Vagina (tissue), 2 donors: ENCODE measurements around the gene LEO1. TPM values are rescaled to one million over a fixed set of nuclear protein-coding genes. Genes with fewer than 3 reads are reported as not detected.

Source experiments
- DNase-seq, 2 donors: peaks; one replicate each; pipeline ENCODE4 v3.0.0-alpha.2; 2017; ENCODE audit errors: extremely low spot score in 2 of 2
- H3K27ac ChIP-seq: fragments of 200-600 bp; sonication (generic); one replicate; pipeline ENCODE4 v1.5.1; 2019
- H3K27me3 ChIP-seq: fragments of 200-600 bp; sonication (generic); one replicate; pipeline ENCODE4 v1.5.1; 2019
- H3K36me3 ChIP-seq, 2 donors: fragments of 200-600 bp; sonication (generic); one replicate each; pipeline ENCODE4 v1.5.1; 2017 to 2019
- H3K4me1 ChIP-seq: fragments of 200-600 bp; sonication (generic); one replicate; pipeline ENCODE4 v1.5.1; 2019
- H3K4me3 ChIP-seq, 2 donors: fragments of 200-600 bp; sonication (generic); 1 replicate in 1 of 2; 2 replicates in 1 of 2; pipeline ENCODE4 v1.5.1; 2016 to 2019
- H3K9me3 ChIP-seq: fragments of 200-600 bp; sonication (generic); one replicate; pipeline ENCODE4 v1.5.1; 2019
- POLR2A ChIP-seq, 2 donors: fragments of 450-650 bp; IDR thresholded peaks; one replicate each; pipeline ENCODE4 v1.6.1; 2017; ENCODE audit warnings: antibody characterized with exemption in 2 of 2, mild to moderate bottlenecking in 2 of 2, moderate library complexity in 2 of 2
- POLR2AphosphoS5 ChIP-seq, 2 donors: sonication (generic); formaldehyde crosslinking; IDR thresholded peaks; one replicate each; pipeline ENCODE4 v1.9.0; 2017; ENCODE audit warnings: antibody characterized with exemption in 2 of 2, mild to moderate bottlenecking in 2 of 2, low read depth in 1 of 2; ENCODE audit not compliant: insufficient read depth in 1 of 2
- intact Hi-C: fragments of 100-400 bp; cut with DNase I; formaldehyde crosslinking; loops from one replicate; pipeline ENCODE4 v1.15.1; 2023
- total RNA-seq: library from RNA; depleted of rRNA; stranded (reverse); fragments of >200 nt; gene quantifications from one replicate; pipeline ENCODE4 v1.2.3, GENCODE V29; 2016
- TF ChIP-seq, protein P1 (sequence below), 3 experiments: fragments of 450-650 bp in 2 of 3; fragments of 200-600 bp in 1 of 3; sonication (generic) in 1 of 3; IDR thresholded peaks; one replicate each; pipeline ENCODE4 v1.5.1; 2017 to 2019; ENCODE audit warnings: antibody characterized with exemption in 3 of 3, mild to moderate bottlenecking in 2 of 3, moderate library complexity in 2 of 3

The LEO1 gene
- total RNA-seq, 1 donor from 2014 or later = 21.9 TPM

DNA sequence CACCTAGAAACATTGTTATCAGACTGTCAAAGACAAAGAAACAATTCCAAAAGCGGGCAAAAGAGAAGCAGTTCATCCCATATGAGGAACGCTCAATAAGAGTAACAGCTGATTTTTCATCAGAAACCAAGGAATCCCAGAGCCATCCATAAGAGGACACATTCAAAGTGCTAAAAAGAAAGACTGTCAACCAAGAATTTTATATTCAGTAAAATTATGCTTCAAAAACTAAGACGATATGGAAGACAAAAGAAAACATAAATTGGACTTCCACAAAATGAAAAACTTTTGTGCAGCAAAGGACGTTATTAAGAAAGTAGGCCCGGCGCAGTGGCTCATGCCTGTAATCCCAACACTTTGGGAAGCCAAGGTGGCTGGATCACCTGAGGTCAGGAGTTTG is 4.0 kb downstream of the LEO1 start:
- Histone ChIP-seq H3K27ac (no peak overlapping the region), H3K4me1 (peaks cover 14% of the 10 kb centered on the region), H3K27me3 (no peaks in the 10 kb centered on the region), H3K4me3 (no peak overlapping the region), H3K36me3 (peaks cover 0 to 23% of the 10 kb centered on the region in 2 donors), H3K9me3 (peaks cover 14% of the 10 kb centered on the region)
- no peak for DNase-seq
- TF ChIP-seq POLR2AphosphoS5 (IDR thresholded peaks at IDR 0.05; ENCODE audit: insufficient read depth in 1 of 2, low read depth in 1 of 2) = no peak
- TF ChIP-seq POLR2A (IDR thresholded peaks at IDR 0.05) = no peak
- TF ChIP-seq, protein P1, sequence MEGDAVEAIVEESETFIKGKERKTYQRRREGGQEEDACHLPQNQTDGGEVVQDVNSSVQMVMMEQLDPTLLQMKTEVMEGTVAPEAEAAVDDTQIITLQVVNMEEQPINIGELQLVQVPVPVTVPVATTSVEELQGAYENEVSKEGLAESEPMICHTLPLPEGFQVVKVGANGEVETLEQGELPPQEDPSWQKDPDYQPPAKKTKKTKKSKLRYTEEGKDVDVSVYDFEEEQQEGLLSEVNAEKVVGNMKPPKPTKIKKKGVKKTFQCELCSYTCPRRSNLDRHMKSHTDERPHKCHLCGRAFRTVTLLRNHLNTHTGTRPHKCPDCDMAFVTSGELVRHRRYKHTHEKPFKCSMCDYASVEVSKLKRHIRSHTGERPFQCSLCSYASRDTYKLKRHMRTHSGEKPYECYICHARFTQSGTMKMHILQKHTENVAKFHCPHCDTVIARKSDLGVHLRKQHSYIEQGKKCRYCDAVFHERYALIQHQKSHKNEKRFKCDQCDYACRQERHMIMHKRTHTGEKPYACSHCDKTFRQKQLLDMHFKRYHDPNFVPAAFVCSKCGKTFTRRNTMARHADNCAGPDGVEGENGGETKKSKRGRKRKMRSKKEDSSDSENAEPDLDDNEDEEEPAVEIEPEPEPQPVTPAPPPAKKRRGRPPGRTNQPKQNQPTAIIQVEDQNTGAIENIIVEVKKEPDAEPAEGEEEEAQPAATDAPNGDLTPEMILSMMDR (IDR thresholded peaks at IDR 0.05) = no peak
- intact Hi-C loops = no loop called here

DNA sequence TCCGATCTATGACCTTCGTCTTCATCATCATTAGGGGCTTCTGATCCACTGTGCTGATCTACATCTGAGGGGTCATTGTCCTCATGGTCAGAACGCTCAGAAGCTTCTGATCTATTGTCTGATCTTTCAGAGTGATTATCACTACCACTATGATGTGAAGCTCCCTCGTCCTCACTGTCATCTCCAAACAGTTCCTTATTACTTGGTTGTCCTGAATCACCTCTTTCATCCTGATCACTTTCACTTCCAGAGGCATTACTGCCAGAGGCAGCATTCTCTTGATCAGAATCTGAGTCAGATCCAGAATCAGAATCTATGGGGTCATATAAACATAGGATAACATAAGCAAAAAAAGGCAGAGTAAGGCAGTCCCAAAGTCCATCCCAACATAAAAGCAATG is 5.4 kb downstream of the LEO1 start:
- H3K9me3 ChIP-seq = peaks cover 14% of the 10 kb centered on the region
- no peak for TF ChIP-seq POLR2AphosphoS5 (IDR thresholded peaks at IDR 0.05; ENCODE audit: insufficient read depth in 1 of 2, low read depth in 1 of 2)
- TF ChIP-seq, protein P1 (IDR thresholded peaks at IDR 0.05) = no peak
- no peak for TF ChIP-seq POLR2A (IDR thresholded peaks at IDR 0.05)
- intact Hi-C loops = no loop called here
- peaks cover 0 to 36% of the 10 kb centered on the region in 2 donors for H3K36me3 ChIP-seq
- no peak overlapping the region for H3K4me3 ChIP-seq
- H3K4me1 ChIP-seq = peaks cover 14% of the 10 kb centered on the region
- no peaks in the 10 kb centered on the region for H3K27me3 ChIP-seq
- no peak overlapping the region for H3K27ac ChIP-seq
- no peak for DNase-seq

DNA sequence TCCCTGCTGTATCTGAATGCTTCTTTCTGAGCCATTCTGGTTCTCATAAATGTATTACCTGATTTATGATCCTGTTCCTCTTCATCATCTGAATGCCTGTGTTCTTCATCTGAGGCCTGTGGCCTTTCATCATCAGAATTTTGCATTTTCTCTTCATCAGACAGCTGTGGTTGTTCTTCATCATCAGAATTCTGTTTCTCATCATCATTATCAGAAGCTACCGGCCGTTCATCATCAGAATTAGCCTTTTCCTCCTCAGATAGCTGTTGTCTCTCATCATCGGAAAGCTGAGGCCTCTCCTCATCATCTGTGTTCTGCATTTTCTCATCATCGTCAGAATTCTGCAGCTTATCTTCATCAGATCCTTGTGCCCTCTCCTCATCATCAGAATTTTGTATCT is 5.9 kb downstream of the LEO1 start:
- TF ChIP-seq, protein P1 (IDR thresholded peaks at IDR 0.05) = no peak
- TF ChIP-seq POLR2A (IDR thresholded peaks at IDR 0.05) = no peak
- no peak for TF ChIP-seq POLR2AphosphoS5 (IDR thresholded peaks at IDR 0.05; ENCODE audit: insufficient read depth in 1 of 2, low read depth in 1 of 2)
- Histone ChIP-seq H3K27me3 (no peaks in the 10 kb centered on the region), H3K9me3 (peaks cover 14% of the 10 kb centered on the region), H3K4me1 (peaks cover 9% of the 10 kb centered on the region), H3K36me3 (peaks cover 0 to 41% of the 10 kb centered on the region in 2 donors), H3K4me3 (no peak overlapping the region), H3K27ac (no peak overlapping the region)
- intact Hi-C loops = no loop called here
- no peak for DNase-seq

DNA sequence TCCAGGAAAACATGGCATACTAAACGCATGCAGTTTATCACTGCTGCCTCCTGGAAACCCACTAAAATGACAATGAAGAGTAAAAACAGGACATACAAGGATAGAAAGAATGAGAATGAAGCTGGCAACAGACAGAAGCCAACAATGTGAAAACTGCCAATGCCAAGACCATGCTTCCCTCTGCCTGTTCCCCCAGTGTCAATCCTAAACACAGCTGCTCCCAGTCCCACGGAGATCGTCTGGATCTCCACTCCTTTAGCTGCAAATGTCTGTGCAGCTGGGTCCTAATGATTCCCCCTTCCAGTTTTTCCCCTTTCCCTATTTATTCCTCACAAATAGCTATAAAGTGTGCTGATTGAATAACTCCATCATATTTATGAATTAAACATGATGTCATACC is 16.1 kb downstream of the LEO1 start:
- H3K36me3 ChIP-seq = peaks cover 0 to 68% of the 10 kb centered on the region in 2 donors

DNA sequence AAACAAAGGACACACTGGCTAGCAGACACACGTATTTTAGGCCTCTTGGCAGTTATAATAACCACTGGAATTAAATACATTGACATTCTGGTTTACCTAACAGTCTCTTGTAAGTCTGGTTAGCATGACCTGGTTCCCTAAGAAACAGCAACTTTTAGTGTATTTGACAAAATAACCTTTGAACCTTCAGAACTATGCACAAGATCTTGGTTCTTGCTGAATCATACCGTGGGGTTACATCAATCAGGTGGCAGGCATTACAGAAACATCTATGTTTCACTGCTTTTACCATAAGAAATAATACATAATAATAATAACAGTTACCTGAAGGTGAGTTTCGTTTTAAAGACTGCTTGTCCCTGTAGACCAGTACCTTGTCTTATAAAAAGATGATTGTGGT is 18.8 kb downstream of the LEO1 start:
- Histone ChIP-seq H3K27me3 (no peaks in the 10 kb centered on the region), H3K4me3 (no peak overlapping the region), H3K27ac (no peak overlapping the region), H3K4me1 (no peaks in the 10 kb centered on the region), H3K9me3 (no peaks in the 10 kb centered on the region), H3K36me3 (peaks cover 0 to 73% of the 10 kb centered on the region in 2 donors)
- no peak for DNase-seq
- TF ChIP-seq, protein P1 (IDR thresholded peaks at IDR 0.05) = no peak
- TF ChIP-seq POLR2A (IDR thresholded peaks at IDR 0.05) (no peak), POLR2AphosphoS5 (IDR thresholded peaks at IDR 0.05; ENCODE audit: insufficient read depth in 1 of 2, low read depth in 1 of 2) (no peak)
- intact Hi-C loops = no loop called here

More for the DNA sequence above, 16.1 kb downstream of the LEO1 start:
- no peaks in the 10 kb centered on the region for H3K9me3 ChIP-seq
- DNase-seq = no peak
- TF ChIP-seq POLR2AphosphoS5 (IDR thresholded peaks at IDR 0.05; ENCODE audit: insufficient read depth in 1 of 2, low read depth in 1 of 2) (no peak), POLR2A (IDR thresholded peaks at IDR 0.05) (no peak)
- TF ChIP-seq, protein P1 (IDR thresholded peaks at IDR 0.05) = no peak
- H3K4me3 ChIP-seq = no peak overlapping the region
- no peaks in the 10 kb centered on the region for H3K4me1 ChIP-seq
- no peaks in the 10 kb centered on the region for H3K27me3 ChIP-seq
- intact Hi-C loops = no loop called here
- H3K27ac ChIP-seq = no peak overlapping the region
